ENCODE results near the gene CD36.

The CD36 gene

DNA sequence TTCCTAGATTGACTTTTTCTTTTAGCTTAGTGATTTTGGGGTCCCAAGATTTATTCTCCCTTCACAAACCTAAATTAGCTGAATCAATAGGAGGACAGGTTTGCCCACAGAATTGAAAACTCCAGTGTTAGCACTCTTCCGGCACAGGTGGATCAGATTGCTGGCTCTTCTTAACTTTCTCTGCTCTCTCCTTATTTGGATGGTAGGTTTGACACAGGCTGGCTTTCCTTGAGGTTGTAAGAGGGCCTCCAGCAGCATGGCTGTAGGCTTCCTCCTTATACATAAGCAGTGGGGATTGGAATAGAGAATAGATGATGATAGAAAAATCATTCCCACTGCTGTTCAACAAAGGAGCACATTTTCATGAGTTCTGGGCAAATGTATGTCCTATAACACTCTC is 9.4 kb upstream of the CD36 start:
- H3K9ac ChIP-seq (ENCODE audit: low read depth, low read length): no peak overlapping the region
- H3K9me3 ChIP-seq (replicated peaks; ENCODE audit: low read length): no peaks in the 10 kb centered on the region
- H3K4me3 ChIP-seq (ENCODE audit: low read length): no peak overlapping the region
- peaks cover 2% of the 10 kb centered on the region for H3K4me1 ChIP-seq (ENCODE audit: control insufficient read depth, insufficient read depth, low read length)
- no peaks in the 10 kb centered on the region for H3K27me3 ChIP-seq (ENCODE audit: control insufficient read depth, insufficient read depth, low read length)
- no peaks in the 10 kb centered on the region for H3K36me3 ChIP-seq (ENCODE audit: insufficient read depth, low read length)
- no peak overlapping the region for H3K4me2 ChIP-seq (ENCODE audit: low read length)

DNA sequence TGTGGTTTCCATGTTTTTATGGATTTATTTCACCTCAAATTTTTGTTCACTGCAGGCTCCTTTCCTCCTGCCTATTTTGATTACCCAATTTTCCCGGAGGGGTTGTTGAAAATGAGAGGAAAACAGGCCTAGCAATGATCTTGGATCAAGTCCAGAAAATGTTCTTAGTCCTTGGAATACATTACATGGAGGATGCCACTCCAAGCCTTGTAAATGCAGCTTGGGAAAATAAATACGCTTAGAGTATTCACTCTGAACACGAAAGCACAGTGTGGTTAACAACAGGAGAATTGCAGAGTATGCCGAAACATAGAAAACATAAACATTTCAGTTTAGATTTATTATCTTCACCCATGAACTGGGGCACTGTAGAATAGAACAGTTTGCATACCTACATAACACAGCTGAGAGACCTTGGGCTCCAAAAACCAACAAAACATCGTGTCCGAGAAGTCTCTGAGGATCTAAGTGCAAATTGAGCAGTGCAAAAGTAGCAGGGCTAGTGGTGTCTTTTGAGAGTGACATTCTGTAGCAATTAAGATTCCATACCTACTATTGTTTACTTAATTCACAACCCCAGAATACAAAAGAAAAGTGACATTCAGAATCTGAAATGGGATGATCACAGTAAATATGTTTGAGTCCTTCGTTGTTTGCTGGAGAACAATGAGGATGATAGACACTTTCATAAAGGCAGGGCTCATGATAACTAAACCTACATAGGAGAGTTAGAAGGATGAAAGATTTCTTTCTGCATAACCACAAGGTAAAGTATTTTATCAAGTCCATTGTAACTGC is 7.6 kb upstream of the CD36 start:
- H3K36me3 ChIP-seq (ENCODE audit: insufficient read depth, low read length): no peaks in the 10 kb centered on the region
- H3K27me3 ChIP-seq (ENCODE audit: control insufficient read depth, insufficient read depth, low read length): no peaks in the 10 kb centered on the region
- no peak overlapping the region for H3K9ac ChIP-seq (ENCODE audit: low read depth, low read length)
- no peak overlapping the region for H3K4me2 ChIP-seq (ENCODE audit: low read length)
- no peaks in the 10 kb centered on the region for H3K9me3 ChIP-seq (replicated peaks; ENCODE audit: low read length)
- H3K4me1 ChIP-seq (ENCODE audit: control insufficient read depth, insufficient read depth, low read length): peaks cover 18% of the 10 kb centered on the region
- H3K4me3 ChIP-seq (ENCODE audit: low read length): no peak overlapping the region

DNA sequence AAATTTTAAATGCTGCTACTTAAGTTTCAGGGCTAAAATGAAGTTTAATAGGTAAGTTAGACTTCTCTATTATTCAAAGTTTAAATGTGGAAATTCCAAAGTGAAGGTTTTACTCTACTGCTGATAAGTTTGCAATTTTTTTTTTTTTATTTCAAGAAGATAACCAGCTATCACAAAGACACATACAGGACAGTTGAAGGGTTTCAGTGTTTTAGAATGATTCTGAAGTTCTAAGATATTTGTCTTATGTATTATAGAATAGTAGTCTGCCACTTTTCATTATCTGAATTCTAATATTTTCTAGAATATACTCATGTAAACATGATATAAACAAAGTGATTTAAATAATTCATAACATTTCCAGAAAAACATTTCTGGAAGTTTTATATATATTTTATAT is 7.0 kb upstream of the CD36 start:
- H3K4me1 ChIP-seq (ENCODE audit: control insufficient read depth, insufficient read depth, low read length): peaks cover 20% of the 10 kb centered on the region
- no peaks in the 10 kb centered on the region for H3K27me3 ChIP-seq (ENCODE audit: control insufficient read depth, insufficient read depth, low read length)
- no peak overlapping the region for H3K4me2 ChIP-seq (ENCODE audit: low read length)
- H3K9ac ChIP-seq (ENCODE audit: low read depth, low read length): no peak overlapping the region
- H3K4me3 ChIP-seq (ENCODE audit: low read length): no peak overlapping the region
- no peaks in the 10 kb centered on the region for H3K9me3 ChIP-seq (replicated peaks; ENCODE audit: low read length)
- H3K36me3 ChIP-seq (ENCODE audit: insufficient read depth, low read length): no peaks in the 10 kb centered on the region

DNA sequence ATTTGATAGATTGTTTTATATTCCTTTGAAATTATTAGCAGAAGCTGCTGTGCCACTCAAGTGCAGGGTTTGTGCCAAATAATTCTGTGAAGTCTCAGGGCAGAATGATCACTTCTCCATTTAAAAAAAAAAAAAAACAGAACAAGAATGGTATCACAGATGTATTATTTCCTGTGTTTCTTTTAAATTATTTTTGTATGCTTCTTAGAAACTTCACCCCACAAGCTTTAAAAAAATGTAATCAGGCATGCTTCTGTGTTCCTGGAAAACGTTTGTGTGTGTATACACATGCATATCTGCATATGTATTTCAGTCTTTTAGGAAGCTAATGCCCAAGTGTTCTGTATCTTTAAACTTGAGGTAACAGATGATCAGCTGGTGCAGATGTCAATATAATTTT is 6.3 kb upstream of the CD36 start:
- Histone ChIP-seq H3K4me1 (ENCODE audit: control insufficient read depth, insufficient read depth, low read length) (peaks cover 20% of the 10 kb centered on the region), H3K36me3 (ENCODE audit: insufficient read depth, low read length) (no peaks in the 10 kb centered on the region), H3K4me3 (ENCODE audit: low read length) (no peak overlapping the region), H3K9me3 (replicated peaks; ENCODE audit: low read length) (no peaks in the 10 kb centered on the region), H3K4me2 (ENCODE audit: low read length) (no peak overlapping the region), H3K9ac (ENCODE audit: low read depth, low read length) (no peak overlapping the region), H3K27me3 (ENCODE audit: control insufficient read depth, insufficient read depth, low read length) (no peaks in the 10 kb centered on the region)

DNA sequence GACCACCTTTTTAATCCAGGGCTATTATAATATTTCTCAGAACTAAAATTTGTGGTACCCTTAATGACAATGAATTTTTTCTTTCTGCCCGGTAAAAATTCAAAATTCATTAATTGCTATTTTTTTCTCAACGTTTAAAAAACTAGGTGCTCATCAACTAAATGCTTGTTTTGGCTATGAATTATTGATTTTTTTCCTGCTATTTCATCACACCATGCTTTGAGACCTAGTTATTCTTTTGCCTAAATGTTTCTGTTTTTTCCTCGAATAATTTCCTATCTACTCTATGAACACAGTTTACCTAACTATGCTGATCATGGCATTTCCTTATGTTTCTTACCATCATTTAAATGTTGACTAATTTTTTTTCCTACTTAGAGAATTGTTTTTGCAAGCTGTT is 5.6 kb upstream of the CD36 start:
- Histone ChIP-seq H3K4me1 (ENCODE audit: control insufficient read depth, insufficient read depth, low read length) (peaks cover 20% of the 10 kb centered on the region), H3K27me3 (ENCODE audit: control insufficient read depth, insufficient read depth, low read length) (no peaks in the 10 kb centered on the region), H3K9ac (ENCODE audit: low read depth, low read length) (no peak overlapping the region), H3K4me2 (ENCODE audit: low read length) (no peak overlapping the region), H3K4me3 (ENCODE audit: low read length) (no peak overlapping the region), H3K36me3 (ENCODE audit: insufficient read depth, low read length) (no peaks in the 10 kb centered on the region), H3K9me3 (replicated peaks; ENCODE audit: low read length) (no peaks in the 10 kb centered on the region)

DNA sequence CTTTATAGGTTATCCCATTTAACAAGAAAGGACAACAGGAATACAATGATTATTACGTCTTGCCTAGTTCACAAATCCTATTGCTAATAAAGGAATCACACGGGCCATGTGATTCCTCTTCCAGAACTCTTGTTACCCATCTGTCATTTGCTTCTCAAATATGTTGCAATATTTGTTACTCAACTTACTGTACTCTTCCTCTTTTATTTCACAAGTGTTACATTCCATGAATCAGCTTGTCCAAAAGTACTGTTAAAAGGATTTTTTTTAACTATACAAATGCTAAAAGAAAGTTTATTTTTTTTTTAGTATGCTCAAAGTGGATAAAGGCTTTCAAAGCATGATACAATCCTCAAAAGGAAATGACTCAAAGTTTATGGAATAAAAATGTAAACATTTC is 3.9 kb upstream of the CD36 start:
- Histone ChIP-seq H3K36me3 (ENCODE audit: insufficient read depth, low read length) (no peaks in the 10 kb centered on the region), H3K9ac (ENCODE audit: low read depth, low read length) (no peak overlapping the region), H3K4me2 (ENCODE audit: low read length) (peak overlapping the region; percentile 4), H3K9me3 (replicated peaks; ENCODE audit: low read length) (no peaks in the 10 kb centered on the region), H3K27me3 (ENCODE audit: control insufficient read depth, insufficient read depth, low read length) (no peaks in the 10 kb centered on the region), H3K4me1 (ENCODE audit: control insufficient read depth, insufficient read depth, low read length) (peaks cover 20% of the 10 kb centered on the region), H3K4me3 (ENCODE audit: low read length) (no peak overlapping the region)

DNA sequence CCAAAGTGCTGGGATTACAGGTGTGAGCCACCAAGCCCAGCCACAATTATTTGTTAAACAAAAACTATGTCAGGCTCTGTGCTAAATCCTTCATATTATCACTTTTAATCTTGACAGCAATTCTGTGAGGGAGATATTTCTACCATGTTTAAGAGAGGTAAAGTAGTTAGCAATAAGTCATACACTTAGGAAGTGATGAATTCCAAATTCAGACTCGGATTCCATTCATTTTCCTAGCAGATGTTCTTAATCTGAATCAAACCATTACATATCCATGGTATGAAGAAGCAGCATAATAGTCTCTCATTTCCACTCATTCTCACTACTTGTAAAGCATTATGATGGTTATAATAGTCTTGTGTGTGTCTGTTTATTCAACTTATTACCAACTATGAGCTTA is 2.9 kb upstream of the CD36 start:
- Histone ChIP-seq H3K4me2 (ENCODE audit: low read length) (no peak overlapping the region), H3K4me1 (ENCODE audit: control insufficient read depth, insufficient read depth, low read length) (peaks cover 22% of the 10 kb centered on the region), H3K9me3 (replicated peaks; ENCODE audit: low read length) (no peaks in the 10 kb centered on the region), H3K36me3 (ENCODE audit: insufficient read depth, low read length) (no peaks in the 10 kb centered on the region), H3K27me3 (ENCODE audit: control insufficient read depth, insufficient read depth, low read length) (no peaks in the 10 kb centered on the region), H3K4me3 (ENCODE audit: low read length) (no peak overlapping the region), H3K9ac (ENCODE audit: low read depth, low read length) (no peak overlapping the region)

DNA sequence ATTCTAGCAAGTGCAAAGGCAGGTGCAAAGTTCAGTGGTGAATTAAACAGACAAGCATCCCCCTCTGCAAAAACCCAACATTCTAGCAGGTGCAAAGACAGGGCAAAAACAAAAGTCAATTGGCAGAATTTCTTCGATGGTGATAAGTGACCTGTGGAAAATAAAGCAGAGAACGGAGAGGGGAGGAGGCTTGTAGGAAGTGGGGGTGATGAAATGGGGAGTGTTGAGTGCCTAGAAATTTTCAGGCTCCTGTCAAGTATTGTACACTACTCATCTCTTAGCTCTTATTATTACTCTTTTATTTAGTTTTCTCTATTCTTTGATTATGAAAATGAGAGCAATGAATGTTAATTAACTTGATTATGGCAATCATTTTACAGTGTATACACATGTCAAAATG is 2.4 kb upstream of the CD36 start:
- H3K9ac ChIP-seq (ENCODE audit: low read depth, low read length): no peak overlapping the region
- H3K9me3 ChIP-seq (replicated peaks; ENCODE audit: low read length): no peaks in the 10 kb centered on the region
- no peak overlapping the region for H3K4me3 ChIP-seq (ENCODE audit: low read length)
- peaks cover 27% of the 10 kb centered on the region for H3K4me1 ChIP-seq (ENCODE audit: control insufficient read depth, insufficient read depth, low read length)
- H3K36me3 ChIP-seq (ENCODE audit: insufficient read depth, low read length): no peaks in the 10 kb centered on the region
- no peak overlapping the region for H3K4me2 ChIP-seq (ENCODE audit: low read length)
- no peaks in the 10 kb centered on the region for H3K27me3 ChIP-seq (ENCODE audit: control insufficient read depth, insufficient read depth, low read length)

DNA sequence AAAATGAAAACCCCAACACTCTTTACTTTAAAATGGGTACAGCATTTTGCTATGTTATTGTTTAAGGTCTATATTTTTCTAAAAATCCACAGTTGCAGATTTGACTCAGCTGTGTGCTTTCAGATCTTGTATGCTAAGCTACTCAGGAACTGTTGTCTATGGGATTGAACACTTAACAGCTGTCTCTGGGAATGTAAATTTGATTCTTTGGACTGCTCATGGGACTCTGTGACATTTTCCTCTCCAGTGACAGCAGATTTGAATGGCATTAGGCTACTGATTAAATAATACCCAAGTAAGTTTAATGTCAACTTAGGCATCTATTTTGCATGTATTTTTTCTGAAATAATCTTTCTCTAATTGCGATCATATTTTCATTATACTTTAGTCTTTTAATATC is 1.7 kb upstream of the CD36 start:
- Histone ChIP-seq H3K4me2 (ENCODE audit: low read length) (no peak overlapping the region), H3K9me3 (replicated peaks; ENCODE audit: low read length) (no peaks in the 10 kb centered on the region), H3K36me3 (ENCODE audit: insufficient read depth, low read length) (no peaks in the 10 kb centered on the region), H3K9ac (ENCODE audit: low read depth, low read length) (no peak overlapping the region), H3K27me3 (ENCODE audit: control insufficient read depth, insufficient read depth, low read length) (no peaks in the 10 kb centered on the region), H3K4me1 (ENCODE audit: control insufficient read depth, insufficient read depth, low read length) (peaks cover 33% of the 10 kb centered on the region), H3K4me3 (ENCODE audit: low read length) (no peak overlapping the region)

DNA sequence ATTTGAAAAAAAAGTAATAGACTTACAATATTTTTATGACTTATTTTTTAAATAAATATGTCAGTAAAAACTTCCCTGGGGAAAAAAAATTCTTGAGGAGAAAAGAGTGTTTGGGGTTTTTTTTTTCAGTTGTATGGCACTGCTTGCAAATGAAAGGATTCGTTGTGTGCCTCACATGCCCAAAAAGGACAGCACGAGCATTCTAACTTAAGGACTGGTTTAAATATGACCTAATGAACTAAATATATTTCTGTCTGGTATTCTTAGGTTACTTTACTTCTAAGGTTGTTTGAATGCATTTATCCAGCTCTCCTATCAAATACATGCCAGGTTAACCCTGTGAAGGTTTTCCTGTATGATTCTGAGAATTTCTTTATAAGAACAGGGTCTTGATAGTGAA is 988 bp upstream of the CD36 start:
- Histone ChIP-seq H3K4me3 (ENCODE audit: low read length) (no peak overlapping the region), H3K9me3 (replicated peaks; ENCODE audit: low read length) (no peaks in the 10 kb centered on the region), H3K4me1 (ENCODE audit: control insufficient read depth, insufficient read depth, low read length) (peaks cover 33% of the 10 kb centered on the region), H3K36me3 (ENCODE audit: insufficient read depth, low read length) (no peaks in the 10 kb centered on the region), H3K4me2 (ENCODE audit: low read length) (no peak overlapping the region), H3K27me3 (ENCODE audit: control insufficient read depth, insufficient read depth, low read length) (no peaks in the 10 kb centered on the region), H3K9ac (ENCODE audit: low read depth, low read length) (no peak overlapping the region)

DNA sequence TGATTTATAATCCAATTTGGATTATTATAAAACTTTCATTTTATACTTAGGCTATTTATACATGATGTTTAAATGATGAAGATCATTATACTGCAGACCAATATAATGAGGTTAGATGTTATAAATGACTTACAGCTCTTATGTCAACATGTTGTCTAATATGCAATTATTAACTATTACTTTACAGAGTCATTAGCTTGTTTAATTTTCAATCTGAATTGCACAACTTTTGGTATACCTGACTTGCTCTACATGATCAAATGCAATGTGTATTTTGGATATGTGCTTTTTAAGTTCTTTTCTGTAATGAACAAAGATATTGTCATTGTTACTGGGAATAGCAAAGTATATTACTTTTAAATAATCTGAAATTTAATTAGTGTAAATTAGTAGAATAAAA is 569 bp downstream of the CD36 start:
- no peaks in the 10 kb centered on the region for H3K27me3 ChIP-seq (ENCODE audit: control insufficient read depth, insufficient read depth, low read length)
- H3K4me1 ChIP-seq (ENCODE audit: control insufficient read depth, insufficient read depth, low read length): peaks cover 39% of the 10 kb centered on the region
- no peaks in the 10 kb centered on the region for H3K36me3 ChIP-seq (ENCODE audit: insufficient read depth, low read length)
- H3K4me3 ChIP-seq (ENCODE audit: low read length): no peak overlapping the region
- no peaks in the 10 kb centered on the region for H3K9me3 ChIP-seq (replicated peaks; ENCODE audit: low read length)
- H3K4me2 ChIP-seq (ENCODE audit: low read length): no peak overlapping the region
- H3K9ac ChIP-seq (ENCODE audit: low read depth, low read length): no peak overlapping the region

DNA sequence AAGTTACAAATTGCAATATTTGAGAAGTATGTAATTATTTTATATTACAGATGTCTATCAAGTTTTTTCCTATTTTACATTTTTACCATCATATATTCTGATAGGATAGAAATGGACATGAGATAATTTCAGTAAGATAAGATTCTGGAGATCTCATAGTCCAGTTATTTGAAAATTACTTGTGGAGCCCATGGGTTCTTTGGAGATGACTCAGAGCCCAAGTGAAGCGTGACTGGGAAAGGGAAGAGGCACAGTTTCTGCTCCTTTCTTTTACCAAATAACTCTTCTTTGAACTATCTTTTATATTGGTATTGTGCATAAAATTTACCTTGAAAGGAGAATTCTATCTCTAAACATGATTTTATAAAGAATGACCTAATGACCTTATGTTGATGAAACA is 2.4 kb downstream of the CD36 start:
- no peaks in the 10 kb centered on the region for H3K27me3 ChIP-seq (ENCODE audit: control insufficient read depth, insufficient read depth, low read length)
- H3K4me1 ChIP-seq (ENCODE audit: control insufficient read depth, insufficient read depth, low read length): peaks cover 23% of the 10 kb centered on the region
- H3K9ac ChIP-seq (ENCODE audit: low read depth, low read length): peak overlapping the region; percentile 48
- H3K36me3 ChIP-seq (ENCODE audit: insufficient read depth, low read length): no peaks in the 10 kb centered on the region
- H3K4me3 ChIP-seq (ENCODE audit: low read length): no peak overlapping the region
- no peaks in the 10 kb centered on the region for H3K9me3 ChIP-seq (replicated peaks; ENCODE audit: low read length)
- peak overlapping the region; percentile 54 for H3K4me2 ChIP-seq (ENCODE audit: low read length)
